ENCODE measurements around the gene AEBP1. TPM values are rescaled to one million over a fixed set of nuclear protein-coding genes. Genes with fewer than 3 reads are reported as not detected.

The AEBP1 gene
- polyA plus RNA-seq (2013, experiment 1 of 2) = 24.7 TPM
- polyA plus RNA-seq (2013, experiment 2 of 2) = 25.4 TPM

- Histone ChIP-seq H3K27me3 (ENCODE audit: control insufficient read depth in 3 of 3, insufficient read depth in 3 of 3, low read depth in 1 of 3, low read length in 3 of 3) (peaks cover 0 to 8% (median 5%) of the 10 kb centered on the region in 3 experiments), H3K4ac (ENCODE audit: low read length) (peak within 1 kb of the TSS; percentile 67), H2BK5ac (ENCODE audit: low read length) (peak within 1 kb of the TSS; percentile 55), H3K23ac (ENCODE audit: low read depth, low read length, poor library complexity) (peak within 1 kb of the TSS; percentile 55), H3K27ac (replicated peaks; ENCODE audit: low read length) (no peak within 1 kb of the TSS), H2BK15ac (ENCODE audit: low read length) (peak within 1 kb of the TSS; percentile 80), H2BK12ac (ENCODE audit: low read length) (peak within 1 kb of the TSS; percentile 33), H3K9me3 (replicated peaks in 1 of 2; ENCODE audit: control insufficient read depth in 2 of 2, insufficient read depth in 1 of 2, low read depth in 1 of 2, low read length in 2 of 2) (no peaks in the 10 kb centered on the region), H3K14ac (ENCODE audit: low read length) (no peak within 1 kb of the TSS), H3K4me3 (ENCODE audit: low read length in 2 of 2) (peak within 1 kb of the TSS; percentile 43 to 84), H3K36me3 (replicated peaks in 1 of 2; ENCODE audit: control insufficient read depth in 2 of 2, insufficient read depth in 2 of 2, low read length in 2 of 2) (peaks cover 0 to 8% of the 10 kb centered on the region in 2 donors), H2AK5ac (ENCODE audit: low read depth, low read length) (peak within 1 kb of the TSS; percentile 71), H4K91ac (ENCODE audit: low read depth, low read length, poor library complexity) (no peak within 1 kb of the TSS), H3K18ac (ENCODE audit: low read length) (peak within 1 kb of the TSS; percentile 92), H3K4me2 (ENCODE audit: insufficient read depth, low read length, poor library complexity, severe bottlenecking) (peak within 1 kb of the TSS; percentile 83), H2BK120ac (ENCODE audit: low read depth, low read length) (no peak within 1 kb of the TSS), H4K8ac (ENCODE audit: low read depth, low read length) (no peak within 1 kb of the TSS), H3K79me1 (ENCODE audit: low read depth, low read length) (no peaks in the 10 kb centered on the region), H3K9ac (ENCODE audit: low read depth, low read length, poor library complexity) (peak within 1 kb of the TSS; percentile 83), H2AFZ (ENCODE audit: low read length) (peak within 1 kb of the TSS; percentile 87), H3K4me1 (ENCODE audit: control insufficient read depth in 2 of 2, insufficient read depth in 1 of 2, low read depth in 1 of 2, low read length in 2 of 2) (peaks cover 8 to 14% of the 10 kb centered on the region in 2 donors)
- no CpG with 5 or more reads among the region's 87 CpGs for WGBS, 2 donors (ENCODE audit: extremely low coverage in 2 of 2, insufficient read length in 2 of 2, insufficient replicate concordance in 1 of 2)
- DNase-seq (ENCODE audit: low spot score) = peak; percentile 30
These were observed at the start of gene AEBP1 for GRCh38 chr7:44103923-44104859. Gene AEBP1 (plus strand): TSS chr7:44104345. CDS start chr7:44104666, 321 bp downstream.

DNA sequence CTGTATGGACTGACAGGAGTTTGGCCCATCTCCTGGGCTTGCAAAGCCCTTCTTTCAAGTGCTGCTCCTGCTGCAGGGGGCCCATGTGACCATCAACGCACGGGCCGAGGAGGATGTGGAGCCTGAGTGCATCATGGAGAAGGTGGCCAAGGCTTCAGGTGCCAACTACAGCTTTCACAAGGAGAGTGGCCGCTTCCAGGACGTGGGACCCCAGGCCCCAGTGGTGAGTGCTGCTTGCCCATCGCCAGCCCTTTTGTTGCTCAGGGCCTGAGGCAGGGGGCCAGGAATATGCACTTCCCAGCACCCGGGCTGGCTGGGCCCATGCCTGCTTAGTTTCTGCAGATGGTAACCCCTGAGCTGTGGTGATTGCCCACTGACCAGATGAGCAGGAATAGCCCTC is 47.5 kb upstream of the AEBP1 start:
- Histone ChIP-seq H2BK5ac (ENCODE audit: low read length) (no peak overlapping the region), H3K4me2 (ENCODE audit: insufficient read depth, low read length, poor library complexity, severe bottlenecking) (no peak overlapping the region), H3K9me3 (replicated peaks in 1 of 2; ENCODE audit: control insufficient read depth in 2 of 2, insufficient read depth in 1 of 2, low read depth in 1 of 2, low read length in 2 of 2) (no peaks in the 10 kb centered on the region), H2BK15ac (ENCODE audit: low read length) (no peak overlapping the region), H3K36me3 (replicated peaks in 1 of 2; ENCODE audit: control insufficient read depth in 2 of 2, insufficient read depth in 2 of 2, low read length in 2 of 2) (peaks cover 49 to 94% of the 10 kb centered on the region in 2 donors), H3K23ac (ENCODE audit: low read depth, low read length, poor library complexity) (no peak overlapping the region), H2BK12ac (ENCODE audit: low read length) (no peak overlapping the region), H4K91ac (ENCODE audit: low read depth, low read length, poor library complexity) (no peak overlapping the region), H3K4me1 (ENCODE audit: control insufficient read depth in 2 of 2, insufficient read depth in 1 of 2, low read depth in 1 of 2, low read length in 2 of 2) (no peaks in the 10 kb centered on the region), H3K79me1 (ENCODE audit: low read depth, low read length) (peaks cover 4% of the 10 kb centered on the region), H3K14ac (ENCODE audit: low read length) (no peak overlapping the region), H4K8ac (ENCODE audit: low read depth, low read length) (no peak overlapping the region), H3K18ac (ENCODE audit: low read length) (no peak overlapping the region), H3K27ac (replicated peaks; ENCODE audit: low read length) (no peak overlapping the region), H2BK120ac (ENCODE audit: low read depth, low read length) (no peak overlapping the region), H2AK5ac (ENCODE audit: low read depth, low read length) (no peak overlapping the region), H3K4ac (ENCODE audit: low read length) (no peak overlapping the region), H2AFZ (ENCODE audit: low read length) (no peak overlapping the region), H3K9ac (ENCODE audit: low read depth, low read length, poor library complexity) (no peak overlapping the region), H3K27me3 (ENCODE audit: control insufficient read depth in 3 of 3, insufficient read depth in 3 of 3, low read depth in 1 of 3, low read length in 3 of 3) (no peaks in the 10 kb centered on the region), H3K4me3 (ENCODE audit: low read length in 2 of 2) (peak overlapping the region in 1 of 2 donors; percentile 50)
- WGBS, 2 donors (ENCODE audit: extremely low coverage in 2 of 2, insufficient read length in 2 of 2, insufficient replicate concordance in 1 of 2) = no CpG with 5 or more reads among the region's 7 CpGs
- DNase-seq (ENCODE audit: low spot score) = no peak

- Histone ChIP-seq H3K9ac (ENCODE audit: low read depth, low read length, poor library complexity) (peak overlapping the region; percentile 21), H2AK5ac (ENCODE audit: low read depth, low read length) (no peak overlapping the region), H2AFZ (ENCODE audit: low read length) (no peak overlapping the region), H3K14ac (ENCODE audit: low read length) (no peak overlapping the region), H3K23ac (ENCODE audit: low read depth, low read length, poor library complexity) (no peak overlapping the region), H3K4me2 (ENCODE audit: insufficient read depth, low read length, poor library complexity, severe bottlenecking) (no peak overlapping the region), H2BK120ac (ENCODE audit: low read depth, low read length) (no peak overlapping the region), H3K27ac (replicated peaks; ENCODE audit: low read length) (no peak overlapping the region), H4K8ac (ENCODE audit: low read depth, low read length) (no peak overlapping the region), H3K36me3 (replicated peaks in 1 of 2; ENCODE audit: control insufficient read depth in 2 of 2, insufficient read depth in 2 of 2, low read length in 2 of 2) (peaks cover 52 to 96% of the 10 kb centered on the region in 2 donors), H3K79me1 (ENCODE audit: low read depth, low read length) (peaks cover 4% of the 10 kb centered on the region), H3K18ac (ENCODE audit: low read length) (no peak overlapping the region), H4K91ac (ENCODE audit: low read depth, low read length, poor library complexity) (no peak overlapping the region), H2BK12ac (ENCODE audit: low read length) (no peak overlapping the region), H3K4me3 (ENCODE audit: low read length in 2 of 2) (peak overlapping the region in 1 of 2 donors; percentile 25), H3K9me3 (replicated peaks in 1 of 2; ENCODE audit: control insufficient read depth in 2 of 2, insufficient read depth in 1 of 2, low read depth in 1 of 2, low read length in 2 of 2) (no peaks in the 10 kb centered on the region), H3K27me3 (ENCODE audit: control insufficient read depth in 3 of 3, insufficient read depth in 3 of 3, low read depth in 1 of 3, low read length in 3 of 3) (no peaks in the 10 kb centered on the region), H3K4ac (ENCODE audit: low read length) (no peak overlapping the region), H3K4me1 (ENCODE audit: control insufficient read depth in 2 of 2, insufficient read depth in 1 of 2, low read depth in 1 of 2, low read length in 2 of 2) (no peaks in the 10 kb centered on the region), H2BK5ac (ENCODE audit: low read length) (no peak overlapping the region), H2BK15ac (ENCODE audit: low read length) (no peak overlapping the region)
- no CpG with 5 or more reads among the region's 11 CpGs for WGBS, 2 donors (ENCODE audit: extremely low coverage in 2 of 2, insufficient read length in 2 of 2, insufficient replicate concordance in 1 of 2)
- DNase-seq (ENCODE audit: low spot score) = no peak
These were observed 46.8 kb upstream of the AEBP1 start for GRCh38 chr7:44057181-44057848.
